NCI-H2171 treated with DMSO at 0.1 percent for 48 hours (cell line): ENCODE measurements around the gene SNX30.

Experiments used
- DNase-seq: peaks from one replicate; lab custom pipeline; 2025; lab: John Stamatoyannopoulos, UW

Gene SNX30

GRCh38 chr9:112752334-112753125 is 2.0 kb downstream of the SNX30 start:
- DNase-seq = no peak

- DNase-seq = no peak
Observed at GRCh38 chr9:112753725-112754124, 3.2 kb downstream of the SNX30 start.

DNA sequence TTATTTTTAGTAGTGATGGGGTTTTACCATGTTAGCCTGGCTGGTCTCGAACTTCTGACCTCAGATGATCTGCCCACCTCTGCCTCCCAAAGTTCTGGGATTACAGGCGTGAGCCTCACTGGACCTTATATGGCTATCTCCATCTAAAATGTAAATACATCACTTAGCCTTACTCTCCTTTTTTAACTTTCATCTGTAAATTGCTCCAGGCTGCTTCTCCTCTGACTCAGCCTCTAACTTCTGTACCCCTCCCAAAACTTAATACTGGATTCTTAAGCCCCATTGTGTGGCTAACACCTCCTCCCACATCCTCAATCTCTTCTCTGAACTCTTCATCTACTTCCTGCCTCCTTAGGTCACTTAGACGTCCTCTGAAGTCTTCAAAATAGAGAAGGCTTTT is 4.0 kb downstream of the SNX30 start:
- DNase-seq = no peak

GRCh38 chr9:112755016-112755427 is 4.5 kb downstream of the SNX30 start:
- no peak for DNase-seq

DNA sequence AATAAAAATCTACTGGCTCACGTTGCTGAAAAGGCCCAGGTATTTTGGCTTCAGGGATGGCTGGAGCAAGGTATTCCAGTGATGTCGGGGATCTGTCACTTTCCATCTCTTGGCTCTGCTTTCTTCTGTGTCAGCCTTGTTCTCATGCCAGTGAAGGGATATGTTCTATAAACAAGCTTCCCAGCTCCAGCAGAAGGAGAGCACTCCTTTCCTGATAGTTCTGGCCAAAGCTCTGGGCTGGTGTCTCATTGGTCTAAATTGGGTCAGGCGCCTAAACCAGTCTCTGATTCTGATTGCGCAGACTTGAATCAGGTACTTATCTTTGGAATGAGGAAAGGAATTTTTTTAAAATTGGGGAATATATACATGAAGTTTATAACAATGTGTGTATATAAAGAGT is 5.1 kb downstream of the SNX30 start:
- no peak for DNase-seq

DNA sequence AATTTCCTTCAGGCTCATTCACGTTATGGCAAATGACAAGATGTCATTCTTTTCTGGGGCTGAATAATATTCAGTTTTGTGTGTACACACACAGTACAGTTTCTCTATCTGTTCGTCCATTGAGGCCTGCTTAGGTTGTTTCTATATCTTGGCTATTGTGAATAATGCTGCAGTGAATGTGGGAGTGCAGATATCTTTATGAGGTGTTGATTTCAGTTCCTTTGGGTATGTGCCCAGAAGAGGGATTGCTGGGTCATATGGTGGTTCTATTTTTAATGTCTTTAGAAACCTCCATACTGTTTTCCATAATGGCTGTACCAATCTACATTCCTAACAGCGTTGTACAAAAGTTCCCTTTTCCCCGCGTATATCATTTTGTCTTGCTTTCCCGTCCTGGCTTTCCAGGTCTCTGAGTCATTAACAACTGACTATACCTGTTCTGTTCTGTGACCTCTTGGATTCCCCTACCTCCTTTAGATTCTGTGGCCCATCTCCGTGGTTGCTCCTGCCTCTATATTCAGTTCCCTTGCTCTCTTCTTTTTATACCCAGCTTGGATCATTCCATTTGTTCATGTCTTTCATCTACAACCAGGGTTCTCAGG is 6.8 kb downstream of the SNX30 start:
- DNase-seq = no peak

- DNase-seq = no peak
Observed at GRCh38 chr9:112757940-112758339, 7.4 kb downstream of the SNX30 start.

GRCh38 chr9:112760821-112761220 is 10.3 kb downstream of the SNX30 start:
- DNase-seq = no peak

- DNase-seq = peak; percentile 27
Observed at GRCh38 chr9:112761912-112762655, 11.5 kb downstream of the SNX30 start.

DNA sequence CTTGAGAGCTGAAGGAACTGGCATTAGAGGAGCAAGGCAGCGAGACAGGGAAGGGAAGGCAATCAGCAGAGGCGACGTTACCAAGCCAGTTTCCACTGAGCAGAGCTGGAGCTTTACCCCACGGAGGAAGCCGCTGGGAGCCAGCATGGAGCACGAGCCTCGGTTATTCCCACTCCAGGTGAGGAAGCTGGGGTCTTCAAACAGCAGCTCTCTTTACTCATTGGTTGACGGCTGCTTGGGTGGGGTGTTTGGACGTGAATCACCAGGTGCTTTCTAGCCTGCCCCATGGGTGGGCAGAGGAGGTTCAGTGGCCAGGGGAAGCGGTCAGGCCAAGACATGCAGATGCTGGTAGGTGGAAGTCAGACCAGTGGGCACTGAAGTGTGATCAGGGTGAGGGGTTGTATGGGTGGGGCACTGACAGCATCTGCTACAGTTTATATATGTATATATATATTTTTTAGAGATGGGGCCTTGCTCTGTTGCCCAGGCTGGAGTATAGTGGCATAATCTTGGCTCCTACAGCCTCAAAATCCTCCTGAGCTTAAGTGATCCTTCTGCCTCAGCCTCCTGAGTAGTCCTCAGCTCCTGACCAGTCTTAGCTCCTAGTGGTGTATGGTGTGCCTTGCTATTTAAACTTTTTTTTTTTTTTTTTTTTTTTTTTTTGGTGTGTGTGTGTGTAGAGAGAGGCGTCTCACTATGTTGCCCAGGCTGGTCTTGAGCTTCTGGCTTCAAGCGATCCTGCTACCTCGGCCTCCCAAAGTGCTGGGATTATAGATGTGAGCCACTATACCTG is 12.4 kb downstream of the SNX30 start:
- no peak for DNase-seq

DNA sequence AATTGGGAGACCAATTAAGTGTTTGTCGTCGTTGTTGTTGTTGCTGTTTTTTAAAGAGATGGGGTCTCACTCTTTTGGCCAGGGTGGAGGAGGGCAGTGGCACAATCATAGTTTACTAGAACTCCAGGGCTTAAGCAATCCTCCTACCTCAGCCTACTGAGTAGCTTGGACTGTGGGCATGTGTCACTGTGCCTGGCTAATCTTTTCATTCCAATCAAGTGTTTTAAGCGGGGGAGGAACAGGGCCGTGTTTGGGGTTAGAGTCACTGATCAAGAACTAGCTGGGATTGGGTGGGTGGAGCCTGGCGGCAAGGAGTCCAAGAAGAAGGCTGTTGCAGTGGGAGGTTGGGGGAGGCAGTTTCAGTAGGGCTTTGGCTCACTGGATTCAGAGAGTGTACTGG is 13.8 kb downstream of the SNX30 start:
- peak; percentile 81 for DNase-seq

- peak; percentile 89 for DNase-seq
Observed at GRCh38 chr9:112764837-112765236, 14.3 kb downstream of the SNX30 start.

GRCh38 chr9:112765281-112765680 is 14.7 kb downstream of the SNX30 start:
- no peak for DNase-seq

DNA sequence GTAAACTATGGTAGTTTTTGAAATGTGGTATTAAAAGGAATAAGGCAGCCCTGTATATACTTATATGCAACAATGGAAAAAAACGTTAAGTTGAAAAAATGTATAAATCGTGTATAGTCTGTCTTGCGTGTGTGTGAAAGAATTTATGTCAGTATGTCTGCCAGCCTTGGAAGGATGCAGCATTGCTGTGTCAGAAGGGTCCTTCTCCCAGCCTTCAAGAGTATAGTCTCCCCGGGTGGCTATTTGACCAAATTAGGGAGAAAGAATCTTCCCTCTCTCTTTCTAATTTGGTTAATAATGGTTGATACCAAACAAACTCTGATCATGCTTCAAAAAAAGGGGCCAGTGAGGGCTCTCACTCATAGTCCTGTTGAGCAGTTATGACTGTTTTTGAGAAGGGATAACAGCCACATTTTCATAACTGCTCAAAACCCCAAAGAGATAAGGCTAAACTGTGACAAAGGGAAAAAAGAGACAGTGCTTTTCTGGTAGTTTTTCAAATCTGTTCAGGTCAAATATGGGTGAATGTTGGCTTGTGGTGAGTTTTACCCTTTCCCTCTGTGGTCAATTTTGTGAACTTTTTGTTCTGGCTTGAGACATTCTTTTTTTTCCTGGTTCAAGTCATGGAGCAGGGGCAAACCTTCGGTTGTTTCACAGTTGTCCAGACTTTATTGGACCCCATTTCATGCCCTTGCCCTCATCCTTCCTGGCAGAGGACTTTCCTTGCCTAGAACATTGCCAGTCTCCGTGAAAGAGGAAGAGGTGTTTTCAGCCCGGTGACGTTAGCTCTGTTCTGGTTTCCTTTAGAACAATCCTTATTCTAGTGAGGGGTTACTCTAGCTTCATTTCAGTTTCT is 21.0 kb downstream of the SNX30 start:
- no peak for DNase-seq

GRCh38 chr9:112772215-112772509 is 21.6 kb downstream of the SNX30 start:
- peak; percentile 18 for DNase-seq

DNA sequence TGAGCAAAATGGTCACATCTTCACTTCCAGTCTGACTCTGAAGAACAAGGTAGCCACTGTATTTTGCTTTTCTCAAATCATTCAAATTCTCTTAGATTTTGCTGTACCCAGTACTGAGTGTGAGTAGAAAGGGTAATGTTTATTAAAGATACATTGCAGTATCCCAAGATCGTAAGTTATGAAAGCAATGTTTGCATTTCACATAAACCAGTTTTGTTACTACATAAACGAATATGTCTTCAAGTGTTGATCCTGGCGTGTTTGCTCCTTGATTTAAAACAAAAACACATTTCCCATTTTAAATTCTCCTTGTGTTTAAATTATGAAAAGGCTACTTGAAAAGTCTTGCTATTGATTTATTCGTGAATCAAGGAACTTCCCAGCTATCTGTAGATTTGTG is 22.0 kb downstream of the SNX30 start:
- no peak for DNase-seq

DNA sequence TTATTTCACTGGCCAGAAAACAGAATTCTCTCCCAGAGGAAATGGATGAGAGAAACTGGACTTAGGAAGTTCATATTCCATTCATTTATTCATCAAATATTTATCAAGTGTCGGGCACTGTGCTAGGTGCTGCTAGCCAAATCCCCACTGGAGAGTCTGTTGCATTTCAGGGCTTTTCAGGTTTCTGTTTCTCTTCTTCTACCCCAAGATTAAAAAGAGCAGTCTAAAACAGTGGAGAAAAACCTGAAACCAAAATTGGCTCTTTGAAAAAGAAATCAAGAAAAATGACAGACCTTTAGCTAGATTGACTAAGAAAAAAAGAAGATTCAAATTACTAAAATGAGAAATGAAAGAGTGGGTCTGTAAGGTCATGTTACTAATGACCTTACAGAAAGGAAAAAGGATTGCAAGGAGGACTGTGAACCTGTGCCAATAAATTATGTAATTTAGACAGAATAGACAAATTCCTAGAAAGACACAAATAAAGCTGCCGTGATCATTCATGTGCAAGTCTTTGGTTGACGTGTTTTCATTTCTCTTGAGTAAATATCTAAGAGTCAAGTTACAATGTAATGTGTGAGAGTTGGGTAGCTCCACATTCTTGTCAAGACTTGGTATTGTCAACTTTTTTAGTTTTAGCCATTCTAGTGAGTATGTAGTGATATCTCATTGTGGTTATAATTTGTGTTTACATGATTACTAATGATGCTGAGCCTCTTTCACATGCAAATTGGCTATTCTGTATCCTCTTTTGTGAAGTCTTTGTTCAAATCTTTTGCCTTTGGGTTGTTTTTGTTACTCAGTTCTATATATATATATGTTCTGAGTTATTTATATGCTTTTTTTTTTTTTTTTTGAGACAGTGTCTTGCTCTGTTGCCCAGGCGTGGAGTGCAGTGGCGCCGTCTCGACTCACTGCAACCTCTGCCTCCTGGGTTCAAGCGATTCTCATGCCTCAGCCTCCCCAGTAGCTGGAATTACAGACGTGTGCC is 23.7 kb downstream of the SNX30 start:
- DNase-seq = peak; percentile 56

- no peak for DNase-seq
Observed at GRCh38 chr9:112777914-112778313, 27.4 kb downstream of the SNX30 start.

DNA sequence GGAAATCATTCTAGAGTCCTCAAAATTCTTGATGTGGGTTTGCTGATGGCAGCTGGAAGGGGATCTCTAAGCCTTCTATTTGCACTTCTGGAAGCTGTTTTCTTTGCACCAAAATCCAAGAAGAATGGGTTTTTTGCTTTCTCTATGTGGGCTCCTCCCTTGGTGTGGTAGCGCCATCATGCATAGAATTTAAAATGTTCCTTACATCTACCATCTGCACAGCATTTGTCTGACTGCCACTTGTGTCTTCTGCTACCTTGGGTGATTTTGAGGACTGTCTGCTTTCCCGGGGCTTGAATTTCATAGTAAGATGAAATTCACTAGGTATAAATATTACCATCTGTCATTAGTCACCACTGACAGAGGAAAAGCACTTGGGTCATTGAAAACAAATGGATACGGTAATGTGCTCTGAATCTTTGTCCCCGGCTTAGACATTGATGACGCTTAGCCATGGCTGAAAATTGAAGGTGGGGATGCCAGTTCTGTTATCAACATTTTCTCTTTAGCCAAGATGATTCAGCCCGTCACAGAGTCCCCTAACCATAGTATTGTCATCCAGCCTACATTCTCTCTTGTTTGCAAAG is 30.0 kb downstream of the SNX30 start:
- DNase-seq = peak; percentile 97

DNA sequence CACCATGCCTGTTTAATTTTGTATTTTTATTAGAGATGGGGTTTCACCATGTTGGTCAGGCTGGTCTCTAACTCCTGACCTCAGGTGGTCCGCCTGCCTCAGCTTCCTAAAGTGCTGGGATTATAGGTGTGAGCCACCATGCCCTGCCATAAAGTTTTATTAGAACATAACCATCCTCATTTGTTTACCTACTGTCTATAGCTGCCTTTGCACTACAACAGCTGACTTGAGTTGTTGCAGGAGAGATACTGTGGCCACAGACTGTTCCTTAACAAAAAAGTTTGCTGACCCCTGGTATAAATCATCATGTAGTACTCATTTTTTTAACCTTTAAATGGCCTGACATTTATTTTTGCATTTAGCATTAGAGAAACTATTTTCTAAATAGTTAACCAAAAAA is 31.7 kb downstream of the SNX30 start:
- DNase-seq = no peak
